ENCODE results near the gene NLRC5. TPM values are rescaled to one million over a fixed set of nuclear protein-coding genes. Genes with fewer than 3 reads are reported as not detected.

The NLRC5 gene
- total RNA-seq, 2 experiments from 2014 or later: 424 to 434 TPM

GRCh38 chr16:57009643-57010170 is 20.4 kb downstream of the NLRC5 start:
- intact Hi-C loops (cut with DNase I, micrococcal nuclease): no loop called here
- Mint-ChIP-seq H3K9me3 (no peaks in the 10 kb centered on the region), H3K4me1 (ENCODE audit: low read depth) (peaks cover 68% of the 10 kb centered on the region), H3K36me3 (ENCODE audit: low read depth) (peaks cover 54% of the 10 kb centered on the region), H3K27me3 (no peaks in the 10 kb centered on the region), H3K4me3 (peak overlapping the region; percentile 61), H3K27ac (peak overlapping the region; percentile 91)
- TF ChIP-seq, protein P1, sequence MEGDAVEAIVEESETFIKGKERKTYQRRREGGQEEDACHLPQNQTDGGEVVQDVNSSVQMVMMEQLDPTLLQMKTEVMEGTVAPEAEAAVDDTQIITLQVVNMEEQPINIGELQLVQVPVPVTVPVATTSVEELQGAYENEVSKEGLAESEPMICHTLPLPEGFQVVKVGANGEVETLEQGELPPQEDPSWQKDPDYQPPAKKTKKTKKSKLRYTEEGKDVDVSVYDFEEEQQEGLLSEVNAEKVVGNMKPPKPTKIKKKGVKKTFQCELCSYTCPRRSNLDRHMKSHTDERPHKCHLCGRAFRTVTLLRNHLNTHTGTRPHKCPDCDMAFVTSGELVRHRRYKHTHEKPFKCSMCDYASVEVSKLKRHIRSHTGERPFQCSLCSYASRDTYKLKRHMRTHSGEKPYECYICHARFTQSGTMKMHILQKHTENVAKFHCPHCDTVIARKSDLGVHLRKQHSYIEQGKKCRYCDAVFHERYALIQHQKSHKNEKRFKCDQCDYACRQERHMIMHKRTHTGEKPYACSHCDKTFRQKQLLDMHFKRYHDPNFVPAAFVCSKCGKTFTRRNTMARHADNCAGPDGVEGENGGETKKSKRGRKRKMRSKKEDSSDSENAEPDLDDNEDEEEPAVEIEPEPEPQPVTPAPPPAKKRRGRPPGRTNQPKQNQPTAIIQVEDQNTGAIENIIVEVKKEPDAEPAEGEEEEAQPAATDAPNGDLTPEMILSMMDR (IDR thresholded peaks at IDR 0.05): no peak
- Histone ChIP-seq H3K36me3 (ENCODE audit: insufficient read depth, low read length) (peaks cover 20% of the 10 kb centered on the region), H3K9me3 (ENCODE audit: control insufficient read depth in 1 of 2, insufficient read depth in 1 of 2, low read length in 2 of 2) (no peaks in the 10 kb centered on the region), H3K27ac (ENCODE audit: low read depth in 1 of 2, low read length in 2 of 2) (peak overlapping the region in 1 of 2 donors; percentile 43), H3K4me3 (ENCODE audit: low read length) (no peak overlapping the region), H3K4me1 (ENCODE audit: insufficient read depth, low read length) (peaks cover 73% of the 10 kb centered on the region), H3K27me3 (ENCODE audit: control insufficient read depth in 1 of 2, insufficient read depth in 2 of 2, low read length in 2 of 2) (no peaks in the 10 kb centered on the region)
- CTCF ChIA-PET: interaction anchor here (0.7 to 1.9 kb wide), 8 partner anchors 10 to 46 kb away, joined by 3 to 8 read pairs (median 4); partner anchors contain the start of gene NLRC5
- POLR2A ChIA-PET: interaction anchor here (0.5 to 9.9 kb wide), 12 partner anchors 10 to 176 kb away, joined by 3 to 68 read pairs (median 4); partner anchors contain the start of genes NLRC5, PSME3IP1 and RSPRY1
- peak in 5 of 14 experiments; percentile 27 to 56 (median 47) for DNase-seq
- ATAC-seq (ENCODE audit: poor library complexity): peak; percentile 27

DNA sequence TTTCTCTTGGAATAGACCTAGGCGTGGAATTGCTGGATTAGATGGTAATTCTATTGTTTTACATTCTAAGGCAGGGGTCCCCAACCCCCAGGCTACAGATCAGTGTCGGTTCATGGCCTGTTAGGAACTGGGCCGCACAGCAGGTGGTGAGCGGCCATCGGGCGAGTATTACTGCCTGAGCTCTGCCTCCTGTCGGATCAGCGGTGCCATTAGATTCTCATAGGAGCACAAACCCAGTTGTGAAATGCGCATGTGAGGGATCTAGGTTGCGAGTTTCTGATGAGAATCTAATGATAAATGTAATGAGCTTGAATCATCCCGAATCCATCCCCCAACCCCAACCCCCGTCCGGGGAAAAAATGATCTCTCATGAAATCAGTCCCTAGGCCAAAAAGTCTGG is 23.0 kb downstream of the NLRC5 start:
- no peaks in the 10 kb centered on the region for H3K27me3 ChIP-seq (ENCODE audit: control insufficient read depth in 1 of 2, insufficient read depth in 2 of 2, low read length in 2 of 2)
- TF ChIP-seq, protein P1 (IDR thresholded peaks at IDR 0.05): no peak
- Mint-ChIP-seq H3K27ac (peak overlapping the region; percentile 91), H3K4me1 (ENCODE audit: low read depth) (peaks cover 69% of the 10 kb centered on the region), H3K27me3 (no peaks in the 10 kb centered on the region), H3K36me3 (ENCODE audit: low read depth) (peaks cover 49% of the 10 kb centered on the region), H3K9me3 (no peaks in the 10 kb centered on the region), H3K4me3 (peak overlapping the region; percentile 22)
- peaks cover 18% of the 10 kb centered on the region for H3K36me3 ChIP-seq (ENCODE audit: insufficient read depth, low read length)
- H3K4me1 ChIP-seq (ENCODE audit: insufficient read depth, low read length): peaks cover 77% of the 10 kb centered on the region
- H3K27ac ChIP-seq (ENCODE audit: low read depth in 1 of 2, low read length in 2 of 2): peak overlapping the region; percentile 43 to 86
- POLR2A ChIA-PET: interaction anchor here (1.0 to 9.9 kb wide), 4 partner anchors 8 to 23 kb away, joined by 3 to 68 read pairs (median 7); partner anchors contain the start of gene NLRC5
- no peaks in the 10 kb centered on the region for H3K9me3 ChIP-seq (ENCODE audit: control insufficient read depth in 1 of 2, insufficient read depth in 1 of 2, low read length in 2 of 2)
- H3K4me3 ChIP-seq (ENCODE audit: low read length): no peak overlapping the region
- CTCF ChIA-PET: interaction anchor here (1.1 kb wide), 1 partner anchor 34 kb away, joined by 3 read pairs; no protein-coding TSS in a partner anchor
- intact Hi-C loops (cut with DNase I, micrococcal nuclease): loop anchor here in 1 of 2 experiments (2.0 kb wide), 1 partner anchor 14 kb away; no protein-coding TSS in a partner anchor
- peak in 2 of 14 experiments; percentile 1 to 20 for DNase-seq
- ATAC-seq (ENCODE audit: poor library complexity): no peak

DNA sequence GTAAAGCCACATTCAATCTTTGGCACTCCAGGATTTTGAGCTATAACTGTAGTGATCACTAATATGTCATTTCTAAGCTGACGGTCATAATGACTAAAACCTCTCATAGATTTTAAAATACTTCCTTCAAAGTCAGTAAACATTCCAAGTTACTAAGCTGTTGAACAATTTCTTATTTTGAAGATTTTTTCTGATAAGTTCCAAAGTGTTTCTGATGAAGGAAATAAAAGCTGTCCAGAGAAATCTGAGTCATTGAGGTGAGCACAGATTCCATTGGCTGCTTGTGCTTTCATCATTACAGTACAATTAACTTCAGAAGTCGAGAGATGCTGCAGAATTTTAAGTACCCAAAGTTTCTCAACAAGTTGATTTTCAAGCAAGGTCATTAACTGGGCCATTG is 23.9 kb downstream of the NLRC5 start:
- Mint-ChIP-seq H3K27ac (peak overlapping the region; percentile 91), H3K4me3 (peak overlapping the region; percentile 71), H3K36me3 (ENCODE audit: low read depth) (peaks cover 53% of the 10 kb centered on the region), H3K4me1 (ENCODE audit: low read depth) (peaks cover 78% of the 10 kb centered on the region), H3K27me3 (no peaks in the 10 kb centered on the region), H3K9me3 (no peaks in the 10 kb centered on the region)
- TF ChIP-seq, protein P1 (IDR thresholded peaks at IDR 0.05): no peak
- DNase-seq: peak in 2 of 14 experiments; percentile 9 to 34
- peak overlapping the region; percentile 43 to 86 for H3K27ac ChIP-seq (ENCODE audit: low read depth in 1 of 2, low read length in 2 of 2)
- CTCF ChIA-PET: interaction anchor here (0.8 kb wide), 1 partner anchor 10 kb away, joined by 3 read pairs; no protein-coding TSS in a partner anchor
- no peak for ATAC-seq (ENCODE audit: poor library complexity)
- no peaks in the 10 kb centered on the region for H3K27me3 ChIP-seq (ENCODE audit: control insufficient read depth in 1 of 2, insufficient read depth in 2 of 2, low read length in 2 of 2)
- POLR2A ChIA-PET: interaction anchor here (0.6 to 1.6 kb wide), 5 partner anchors 14 to 82 kb away, joined by 3 to 11 read pairs (median 4); partner anchors contain the start of genes HERPUD1 and NLRC5
- no peak overlapping the region for H3K4me3 ChIP-seq (ENCODE audit: low read length)
- peaks cover 78% of the 10 kb centered on the region for H3K4me1 ChIP-seq (ENCODE audit: insufficient read depth, low read length)
- intact Hi-C loops (cut with DNase I, micrococcal nuclease): loop anchor here in 1 of 2 experiments (2.0 kb wide), 1 partner anchor 14 kb away; no protein-coding TSS in a partner anchor
- H3K36me3 ChIP-seq (ENCODE audit: insufficient read depth, low read length): peaks cover 27% of the 10 kb centered on the region
- no peaks in the 10 kb centered on the region for H3K9me3 ChIP-seq (ENCODE audit: control insufficient read depth in 1 of 2, insufficient read depth in 1 of 2, low read length in 2 of 2)
